OCI-LY7 (cell line): ENCODE data around the gene COL11A2. TPM values are rescaled to one million over a fixed set of nuclear protein-coding genes. Genes with fewer than 3 reads are reported as not detected.
A peak's percentile ranks its signal among the peaks of the same experiment; 100 is the strongest.

Experiments used
- BruUV-seq: library from RNA; stranded (reverse); fragments of 400-500 nt; replicated peaks from 2 replicates; lab custom pipeline; 2021; lab: Mats Ljungman, UMichigan
- CTCF ChIA-PET: fragments of 300-600 bp; sonication (Branson Sonifier 250); formaldehyde crosslinking; loops from one replicate; lab custom pipeline; 2022; ENCODE audit warnings: antibody characterized with exemption; ENCODE audit not compliant: unreplicated experiment; lab: Charles Lee
- POLR2A ChIA-PET: fragments of 300-600 bp; sonication (Branson Sonifier 250); formaldehyde crosslinking; loops from one replicate; lab custom pipeline; 2022; ENCODE audit warnings: antibody characterized with exemption; lab: Charles Lee
- DNase-seq: peaks from one replicate; pipeline ENCODE4 v3.0.0-alpha.2; 2015; ENCODE audit warnings: low spot score
- H2AFZ ChIP-seq: fragments of 200-600 bp; sonication (generic), shearing (Covaris generic); 2 replicates; pipeline ENCODE4 v1.6.1; 2014; ENCODE audit warnings: mild to moderate bottlenecking, antibody characterized with exemption, low read length, moderate library complexity
- H3K27ac ChIP-seq: fragments of 200-600 bp; sonication (generic); 2 replicates; pipeline ENCODE4 v1.5.1; 2014; ENCODE audit warnings: mixed run types, low read depth, mild to moderate bottlenecking, moderate library complexity, low read length, inconsistent platforms; ENCODE audit not compliant: poor library complexity, severe bottlenecking
- H3K36me3 ChIP-seq: fragments of 200-600 bp; sonication (generic); 2 replicates; pipeline ENCODE4 v1.6.1; 2014; ENCODE audit warnings: mild to moderate bottlenecking, antibody characterized with exemption, low read length, moderate library complexity, mixed read lengths; ENCODE audit not compliant: insufficient read depth
- H3K4me1 ChIP-seq: fragments of 200-600 bp; sonication (generic); 2 replicates; pipeline ENCODE4 v1.5.1; 2014; ENCODE audit warnings: mild to moderate bottlenecking, low read length; ENCODE audit not compliant: insufficient read depth, poor library complexity, severe bottlenecking
- H3K4me2 ChIP-seq: fragments of 200-600 bp; sonication (generic); 2 replicates; pipeline ENCODE4 v1.6.1; 2014; ENCODE audit warnings: mild to moderate bottlenecking, low read length
- H3K4me3 ChIP-seq: fragments of 200-600 bp; sonication (generic); 2 replicates; pipeline ENCODE4 v1.5.1; 2014; ENCODE audit warnings: mild to moderate bottlenecking, low read depth, low read length; ENCODE audit not compliant: poor library complexity, severe bottlenecking
- H3K79me2 ChIP-seq: fragments of 200-600 bp; sonication (generic); 2 replicates; pipeline ENCODE4 v1.6.1; 2016; ENCODE audit warnings: low read depth, mild to moderate bottlenecking, low read length, moderate library complexity, mixed read lengths; ENCODE audit not compliant: insufficient read depth
- H3K9me2 ChIP-seq: fragments of 200-600 bp; sonication (generic); 2 replicates; pipeline ENCODE4 v1.6.1; 2016; ENCODE audit warnings: mild to moderate bottlenecking, low read length, mixed read lengths; ENCODE audit not compliant: insufficient read depth
- H3K9me3 ChIP-seq: fragments of 200-600 bp; sonication (generic); 2 replicates; pipeline ENCODE4 v1.6.1; 2014; ENCODE audit warnings: mild to moderate bottlenecking, mixed run types, low read length, mixed read lengths
- H4K20me1 ChIP-seq: fragments of 200-600 bp; sonication (generic); 2 replicates; pipeline ENCODE4 v1.6.1; 2014; ENCODE audit warnings: mild to moderate bottlenecking, antibody characterized with exemption, low read length, moderate library complexity, mixed read lengths; ENCODE audit not compliant: insufficient read depth
- EZH2phosphoT487 ChIP-seq: fragments of 200-600 bp; sonication (generic); IDR thresholded peaks from 2 replicates; pipeline ENCODE4 v1.6.1; 2018; ENCODE audit warnings: low read depth, borderline replicate concordance, mild to moderate bottlenecking, mixed run types, antibody characterized with exemption, low read length, moderate library complexity, mixed read lengths
- intact Hi-C: fragments of 100-400 bp; cut with micrococcal nuclease; formaldehyde crosslinking; loops from one replicate; pipeline ENCODE4 v1.10.0; 2022; ENCODE audit not compliant: unreplicated experiment
- total RNA-seq, 2 experiments: library from RNA; depleted of rRNA in 1 of 2; stranded (reverse); fragments of >200 nt in 1 of 2; shearing (Covaris generic) in 1 of 2; gene quantifications; 2 replicates each; pipeline ENCODE4 v1.2.3, GENCODE V29; 2014 to 2022
- TF ChIP-seq, protein P1 (sequence below): fragments of 200-600 bp; sonication (generic); conservative IDR thresholded peaks from 2 replicates; pipeline ENCODE4 v1.5.1; 2014; ENCODE audit warnings: mild to moderate bottlenecking, antibody characterized with exemption, low read length, moderate library complexity, mixed read lengths

Gene COL11A2
- total RNA-seq, 2 experiments from 2014 or later, result 4.5 to 5.2 TPM

DNA sequence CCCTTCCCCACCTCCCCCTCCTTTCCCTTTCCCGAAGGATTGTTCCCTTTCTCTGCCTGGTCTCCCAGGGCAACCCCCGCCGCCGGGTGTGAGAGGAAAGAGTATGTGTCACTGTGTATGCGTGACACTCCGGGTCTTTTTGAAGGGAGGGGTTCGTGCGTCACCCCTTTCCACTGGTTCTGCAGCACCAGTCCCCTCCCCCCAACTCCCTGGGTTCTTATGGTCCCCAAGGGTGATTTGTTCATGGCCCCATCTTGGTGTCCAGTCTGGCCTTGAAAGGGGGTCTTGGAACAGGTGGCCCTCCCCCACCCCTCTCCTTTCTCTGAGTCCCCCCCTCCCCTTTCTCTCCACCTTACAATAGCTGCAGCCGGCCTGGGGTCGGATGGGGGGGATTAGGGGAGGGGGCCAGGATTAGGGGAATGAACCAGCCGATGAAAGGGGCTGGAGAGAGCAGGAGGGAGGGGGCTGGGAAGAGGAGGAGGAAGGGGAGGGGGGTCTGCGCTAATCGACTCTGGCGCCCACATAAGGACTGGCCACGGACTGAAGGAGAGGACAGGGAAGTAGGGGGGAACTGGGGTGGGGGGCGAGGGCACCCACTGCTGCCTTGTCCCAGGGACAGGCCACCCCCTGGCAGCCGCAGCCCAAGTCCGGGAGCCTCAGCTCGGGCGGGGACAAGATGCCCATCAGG lies 14.7 kb upstream of the COL11A2 start:
- peaks cover 45% of the 10 kb centered on the region for H3K4me1 ChIP-seq
- CTCF ChIA-PET, result no interaction called here

DNA sequence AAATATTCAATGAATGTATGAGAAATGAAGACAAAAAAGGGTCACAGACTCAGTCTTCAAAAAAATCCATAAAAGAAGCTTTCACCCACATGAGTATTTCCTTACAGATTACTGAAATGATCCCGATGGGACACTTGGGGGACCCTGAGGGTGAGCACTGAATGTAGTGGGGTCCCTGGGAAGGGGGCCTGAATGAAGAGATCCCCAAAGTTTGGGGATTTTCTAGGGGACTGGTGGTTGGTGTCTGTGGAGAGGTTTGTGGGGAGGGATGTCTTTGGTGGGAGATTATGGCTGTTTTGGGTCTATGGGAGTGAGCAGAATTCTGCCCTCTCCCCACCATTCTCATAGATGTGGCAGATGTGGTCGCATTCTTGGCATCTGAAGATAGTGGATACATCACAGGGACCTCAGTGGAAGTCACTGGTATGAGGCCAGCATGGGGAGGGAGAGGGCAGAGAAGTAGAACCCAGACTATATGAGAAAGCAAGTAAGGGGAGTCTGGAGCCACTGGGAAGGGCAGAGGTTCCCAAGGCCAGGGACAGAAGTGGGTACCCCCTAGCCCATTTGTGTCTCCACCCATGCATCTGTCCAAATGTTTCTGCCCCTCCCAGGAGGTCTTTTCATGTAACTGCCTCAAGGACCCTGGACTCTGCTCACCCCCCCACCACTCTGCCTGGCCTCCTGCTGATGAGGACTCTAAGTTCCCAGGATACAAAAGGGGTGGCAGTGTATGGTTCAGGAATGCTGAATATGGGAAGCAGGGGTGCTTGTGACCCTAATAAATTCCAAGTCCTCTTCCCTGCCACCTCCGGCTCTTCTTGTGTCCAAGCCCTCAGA lies 14.0 kb upstream of the COL11A2 start:
- peak overlapping the region; percentile 92; the same call in 1 of the 2 replicates for H3K4me2 ChIP-seq
- DNase-seq, result no peak
- peaks cover 53% of the 10 kb centered on the region for H3K4me1 ChIP-seq
- H3K4me3 ChIP-seq, result no peak overlapping the region
- H3K36me3 ChIP-seq, result peaks cover 32% of the 10 kb centered on the region
- BruUV-seq, result no TSS peak
- ChIA-PET POLR2A (no interaction called here), CTCF (no interaction called here)
- H3K27ac ChIP-seq, result no peak overlapping the region
- no peak overlapping the region for H2AFZ ChIP-seq
- no peaks in the 10 kb centered on the region for H4K20me1 ChIP-seq
- H3K9me2 ChIP-seq, result no peaks in the 10 kb centered on the region
- peaks cover 16% of the 10 kb centered on the region; the same call in 1 of the 2 replicates for H3K79me2 ChIP-seq
- TF ChIP-seq, protein P1, sequence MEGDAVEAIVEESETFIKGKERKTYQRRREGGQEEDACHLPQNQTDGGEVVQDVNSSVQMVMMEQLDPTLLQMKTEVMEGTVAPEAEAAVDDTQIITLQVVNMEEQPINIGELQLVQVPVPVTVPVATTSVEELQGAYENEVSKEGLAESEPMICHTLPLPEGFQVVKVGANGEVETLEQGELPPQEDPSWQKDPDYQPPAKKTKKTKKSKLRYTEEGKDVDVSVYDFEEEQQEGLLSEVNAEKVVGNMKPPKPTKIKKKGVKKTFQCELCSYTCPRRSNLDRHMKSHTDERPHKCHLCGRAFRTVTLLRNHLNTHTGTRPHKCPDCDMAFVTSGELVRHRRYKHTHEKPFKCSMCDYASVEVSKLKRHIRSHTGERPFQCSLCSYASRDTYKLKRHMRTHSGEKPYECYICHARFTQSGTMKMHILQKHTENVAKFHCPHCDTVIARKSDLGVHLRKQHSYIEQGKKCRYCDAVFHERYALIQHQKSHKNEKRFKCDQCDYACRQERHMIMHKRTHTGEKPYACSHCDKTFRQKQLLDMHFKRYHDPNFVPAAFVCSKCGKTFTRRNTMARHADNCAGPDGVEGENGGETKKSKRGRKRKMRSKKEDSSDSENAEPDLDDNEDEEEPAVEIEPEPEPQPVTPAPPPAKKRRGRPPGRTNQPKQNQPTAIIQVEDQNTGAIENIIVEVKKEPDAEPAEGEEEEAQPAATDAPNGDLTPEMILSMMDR, result no peak
- no peak for TF ChIP-seq EZH2phosphoT487
- no peaks in the 10 kb centered on the region for H3K9me3 ChIP-seq
- intact Hi-C loops, result loop anchor here (10.0 kb wide), 1 partner anchor 209 kb away; the partner anchor contains the start of genes CUTA and PHF1

More for the DNA sequence above, 14.7 kb upstream of the COL11A2 start:
- Histone ChIP-seq H3K4me2 (peak overlapping the region; percentile 91), H3K79me2 (peaks cover 8% of the 10 kb centered on the region; the same call in 1 of the 2 replicates), H3K9me3 (no peaks in the 10 kb centered on the region), H3K36me3 (peaks cover 29% of the 10 kb centered on the region), H2AFZ (no peak overlapping the region), H4K20me1 (no peaks in the 10 kb centered on the region), H3K27ac (no peak overlapping the region), H3K4me3 (peak overlapping the region; percentile 90), H3K9me2 (no peaks in the 10 kb centered on the region)
- no peak for DNase-seq
- POLR2A ChIA-PET, result interaction anchor here (0.5 kb wide), 1 partner anchor 470 kb away, joined by 3 read pairs; no protein-coding TSS in a partner anchor
- BruUV-seq, result no TSS peak
- intact Hi-C loops, result loop anchor here (10.0 kb wide), 1 partner anchor 208 kb away; the partner anchor contains the start of genes CUTA and PHF1
- TF ChIP-seq EZH2phosphoT487, result no peak
- TF ChIP-seq, protein P1, result no peak
